ENCODE results near the gene NEUROD2. TPM values are rescaled to one million over a fixed set of nuclear protein-coding genes. Genes with fewer than 3 reads are reported as not detected.
A peak's percentile ranks its signal among the peaks of the same experiment; 100 is the strongest.

NEUROD2 gene
- polyA plus RNA-seq, 1 of the 3 experiments (the other 2 are of a cell fraction) = not detected

DNA sequence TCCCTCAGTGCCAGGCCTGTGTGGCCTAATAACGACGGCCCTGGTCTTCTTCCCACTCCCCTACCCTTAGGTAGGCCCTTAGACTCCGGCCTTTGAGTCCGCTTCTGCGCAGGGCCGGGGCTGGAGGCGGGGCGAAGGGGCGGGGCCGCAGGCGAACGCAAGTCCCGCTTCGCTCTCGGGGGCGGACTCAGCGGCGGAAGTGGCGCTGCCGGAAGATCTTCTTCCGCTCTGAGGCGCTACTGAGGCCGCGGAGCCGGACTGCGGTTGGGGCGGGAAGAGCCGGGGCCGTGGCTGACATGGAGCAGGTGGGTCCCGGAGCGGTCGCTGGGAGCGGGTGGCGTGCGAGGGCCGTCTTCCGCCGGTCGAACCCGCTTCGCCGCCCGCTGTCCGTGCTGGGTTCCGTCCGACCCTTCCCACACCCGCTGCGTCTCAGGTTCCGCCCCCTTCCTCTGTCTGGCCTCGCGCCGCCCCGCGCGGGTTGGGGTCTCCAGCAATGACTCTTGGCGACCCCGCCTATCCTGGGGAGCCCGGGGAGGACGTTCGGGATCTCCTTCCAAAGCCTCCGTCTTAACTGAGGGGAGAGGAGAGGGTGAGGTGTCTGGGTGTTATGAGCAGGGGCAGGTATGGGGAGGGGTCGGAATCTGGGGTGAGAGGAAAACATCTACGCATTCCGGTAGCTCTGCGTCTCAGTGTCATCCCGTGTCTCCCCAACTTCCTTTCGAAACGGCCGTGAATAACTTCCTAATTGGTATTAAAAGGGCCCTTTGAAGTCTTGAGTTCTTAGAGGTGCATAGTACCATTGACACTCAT is 29.4 kb upstream of the NEUROD2 start, which contains the start of gene STARD3:
Gene STARD3, plus strand, starts transcription at position 218 of the 810 bp plus-strand sequence. CDS start 16,388 bp downstream, outside the sequence.
- H3K27me3 ChIP-seq (ENCODE audit: insufficient read depth) = no peaks in the 10 kb centered on the region
- H4K20me1 ChIP-seq (ENCODE audit: insufficient read depth) = no peaks in the 10 kb centered on the region
- POLR2A ChIA-PET = no interaction called here
- peak within 1 kb of the TSS; percentile 83 for H3K4me2 ChIP-seq
- peak within 1 kb of the TSS; percentile 89 for H2AFZ ChIP-seq (ENCODE audit: low read depth)
- H3K27ac ChIP-seq (ENCODE audit: low read depth in 2 of 2, low read length in 1 of 2) = peak within 1 kb of the TSS; percentile 59 to 85
- no peaks in the 10 kb centered on the region for H3F3A ChIP-seq (replicated peaks; ENCODE audit: insufficient read depth)
- peak; percentile 96 for DNase-seq
- peak within 1 kb of the TSS; percentile 88 to 97 for H3K4me3 ChIP-seq (ENCODE audit: low read depth in 2 of 2, low read length in 1 of 2)
- no peaks in the 10 kb centered on the region for H3K9me3 ChIP-seq
- peaks cover 0 to 21% of the 10 kb centered on the region in 2 experiments; a peak in 2 of 4 replicates for H3K4me1 ChIP-seq (ENCODE audit: control insufficient read depth in 1 of 2, insufficient read depth in 2 of 2, low read depth in 1 of 2, low read length in 1 of 2)
- H3K36me3 ChIP-seq (replicated peaks in 1 of 2; ENCODE audit: control insufficient read depth in 1 of 2, insufficient read depth in 2 of 2, low read length in 1 of 2) = no peaks in the 10 kb centered on the region
- peak within 1 kb of the TSS; percentile 86 for H3K9ac ChIP-seq
- peaks cover 51% of the 10 kb centered on the region for H3K79me2 ChIP-seq (ENCODE audit: insufficient read depth)
- H3K9me2 ChIP-seq = no peaks in the 10 kb centered on the region
- peak; percentile 87 for TF ChIP-seq POLR2AphosphoS5 (IDR thresholded peaks at IDR 0.05; ENCODE audit: low read depth, low read length)
- no peak for TF ChIP-seq RAD21 (IDR thresholded peaks at IDR 0.05; ENCODE audit: low read length)
- TF ChIP-seq, protein P1, sequence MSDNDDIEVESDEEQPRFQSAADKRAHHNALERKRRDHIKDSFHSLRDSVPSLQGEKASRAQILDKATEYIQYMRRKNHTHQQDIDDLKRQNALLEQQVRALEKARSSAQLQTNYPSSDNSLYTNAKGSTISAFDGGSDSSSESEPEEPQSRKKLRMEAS (IDR thresholded peaks at IDR 0.05; ENCODE audit: low read depth) = 0 out of 2 replicates have a peak, but pooled peaks have one; percentile 19
- peak; percentile 48; the same call in 1 of the 2 replicates for TF ChIP-seq MXI1 (IDR thresholded peaks at IDR 0.05; ENCODE audit: low read depth, low read length)
- TF ChIP-seq, protein P2, sequence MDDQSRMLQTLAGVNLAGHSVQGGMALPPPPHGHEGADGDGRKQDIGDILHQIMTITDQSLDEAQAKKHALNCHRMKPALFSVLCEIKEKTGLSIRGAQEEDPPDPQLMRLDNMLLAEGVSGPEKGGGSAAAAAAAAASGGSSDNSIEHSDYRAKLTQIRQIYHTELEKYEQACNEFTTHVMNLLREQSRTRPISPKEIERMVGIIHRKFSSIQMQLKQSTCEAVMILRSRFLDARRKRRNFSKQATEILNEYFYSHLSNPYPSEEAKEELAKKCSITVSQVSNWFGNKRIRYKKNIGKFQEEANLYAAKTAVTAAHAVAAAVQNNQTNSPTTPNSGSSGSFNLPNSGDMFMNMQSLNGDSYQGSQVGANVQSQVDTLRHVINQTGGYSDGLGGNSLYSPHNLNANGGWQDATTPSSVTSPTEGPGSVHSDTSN (IDR thresholded peaks at IDR 0.05) = 0 out of 2 replicates have a peak, but pooled peaks have one; percentile 17
- peak; percentile 49; the same call in 1 of the 2 replicates for TF ChIP-seq SIN3A (IDR thresholded peaks at IDR 0.05; ENCODE audit: borderline replicate concordance, low read depth, low read length)
- peak; percentile 59; the same call in 1 of the 2 replicates for TF ChIP-seq TAF1 (IDR thresholded peaks at IDR 0.05; ENCODE audit: borderline replicate concordance, low read depth, low read length)
- TF ChIP-seq, protein P3, sequence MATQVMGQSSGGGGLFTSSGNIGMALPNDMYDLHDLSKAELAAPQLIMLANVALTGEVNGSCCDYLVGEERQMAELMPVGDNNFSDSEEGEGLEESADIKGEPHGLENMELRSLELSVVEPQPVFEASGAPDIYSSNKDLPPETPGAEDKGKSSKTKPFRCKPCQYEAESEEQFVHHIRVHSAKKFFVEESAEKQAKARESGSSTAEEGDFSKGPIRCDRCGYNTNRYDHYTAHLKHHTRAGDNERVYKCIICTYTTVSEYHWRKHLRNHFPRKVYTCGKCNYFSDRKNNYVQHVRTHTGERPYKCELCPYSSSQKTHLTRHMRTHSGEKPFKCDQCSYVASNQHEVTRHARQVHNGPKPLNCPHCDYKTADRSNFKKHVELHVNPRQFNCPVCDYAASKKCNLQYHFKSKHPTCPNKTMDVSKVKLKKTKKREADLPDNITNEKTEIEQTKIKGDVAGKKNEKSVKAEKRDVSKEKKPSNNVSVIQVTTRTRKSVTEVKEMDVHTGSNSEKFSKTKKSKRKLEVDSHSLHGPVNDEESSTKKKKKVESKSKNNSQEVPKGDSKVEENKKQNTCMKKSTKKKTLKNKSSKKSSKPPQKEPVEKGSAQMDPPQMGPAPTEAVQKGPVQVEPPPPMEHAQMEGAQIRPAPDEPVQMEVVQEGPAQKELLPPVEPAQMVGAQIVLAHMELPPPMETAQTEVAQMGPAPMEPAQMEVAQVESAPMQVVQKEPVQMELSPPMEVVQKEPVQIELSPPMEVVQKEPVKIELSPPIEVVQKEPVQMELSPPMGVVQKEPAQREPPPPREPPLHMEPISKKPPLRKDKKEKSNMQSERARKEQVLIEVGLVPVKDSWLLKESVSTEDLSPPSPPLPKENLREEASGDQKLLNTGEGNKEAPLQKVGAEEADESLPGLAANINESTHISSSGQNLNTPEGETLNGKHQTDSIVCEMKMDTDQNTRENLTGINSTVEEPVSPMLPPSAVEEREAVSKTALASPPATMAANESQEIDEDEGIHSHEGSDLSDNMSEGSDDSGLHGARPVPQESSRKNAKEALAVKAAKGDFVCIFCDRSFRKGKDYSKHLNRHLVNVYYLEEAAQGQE (IDR thresholded peaks at IDR 0.05; ENCODE audit: low read depth, low read length) = 0 out of 2 replicates have a peak, but pooled peaks have one; percentile 4
- no peak for TF ChIP-seq RXRA (IDR thresholded peaks at IDR 0.05; ENCODE audit: borderline replicate concordance, low read depth)
- peak; percentile 67 for TF ChIP-seq NRF1 (IDR thresholded peaks at IDR 0.05; ENCODE audit: low read depth, low read length)
- TF ChIP-seq YY1 (IDR thresholded peaks at IDR 0.05; ENCODE audit: low read depth) = no peak
- TF ChIP-seq CHD2 (IDR thresholded peaks at IDR 0.05; ENCODE audit: low read length, partially characterized antibody) = peak; percentile 37
- TF ChIP-seq GABPA (IDR thresholded peaks at IDR 0.05; ENCODE audit: low read depth) = peak; percentile 83
- peak; percentile 66 for TF ChIP-seq ELF1 (IDR thresholded peaks at IDR 0.05)
- TF ChIP-seq, protein P4, sequence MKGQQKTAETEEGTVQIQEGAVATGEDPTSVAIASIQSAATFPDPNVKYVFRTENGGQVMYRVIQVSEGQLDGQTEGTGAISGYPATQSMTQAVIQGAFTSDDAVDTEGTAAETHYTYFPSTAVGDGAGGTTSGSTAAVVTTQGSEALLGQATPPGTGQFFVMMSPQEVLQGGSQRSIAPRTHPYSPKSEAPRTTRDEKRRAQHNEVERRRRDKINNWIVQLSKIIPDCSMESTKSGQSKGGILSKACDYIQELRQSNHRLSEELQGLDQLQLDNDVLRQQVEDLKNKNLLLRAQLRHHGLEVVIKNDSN (IDR thresholded peaks at IDR 0.05; ENCODE audit: borderline replicate concordance, low read depth) = 0 out of 2 replicates have a peak, but pooled peaks have one; percentile 8
- CTCF ChIA-PET = interaction anchor here (0.9 to 17.4 kb wide), 5 partner anchors 15 to 89 kb away, joined by 3 to 332 read pairs (median 9); partner anchors contain the start of genes PNMT and PPP1R1B
- WGBS (ENCODE audit: low lambda C conversion rate) = 2% methylated on average over 24 of the region's 69 CpGs
